ENCODE measurements around the gene DNAJB13.
A peak's percentile ranks its signal among the peaks of the same experiment; 100 is the strongest.

Gene DNAJB13

DNA sequence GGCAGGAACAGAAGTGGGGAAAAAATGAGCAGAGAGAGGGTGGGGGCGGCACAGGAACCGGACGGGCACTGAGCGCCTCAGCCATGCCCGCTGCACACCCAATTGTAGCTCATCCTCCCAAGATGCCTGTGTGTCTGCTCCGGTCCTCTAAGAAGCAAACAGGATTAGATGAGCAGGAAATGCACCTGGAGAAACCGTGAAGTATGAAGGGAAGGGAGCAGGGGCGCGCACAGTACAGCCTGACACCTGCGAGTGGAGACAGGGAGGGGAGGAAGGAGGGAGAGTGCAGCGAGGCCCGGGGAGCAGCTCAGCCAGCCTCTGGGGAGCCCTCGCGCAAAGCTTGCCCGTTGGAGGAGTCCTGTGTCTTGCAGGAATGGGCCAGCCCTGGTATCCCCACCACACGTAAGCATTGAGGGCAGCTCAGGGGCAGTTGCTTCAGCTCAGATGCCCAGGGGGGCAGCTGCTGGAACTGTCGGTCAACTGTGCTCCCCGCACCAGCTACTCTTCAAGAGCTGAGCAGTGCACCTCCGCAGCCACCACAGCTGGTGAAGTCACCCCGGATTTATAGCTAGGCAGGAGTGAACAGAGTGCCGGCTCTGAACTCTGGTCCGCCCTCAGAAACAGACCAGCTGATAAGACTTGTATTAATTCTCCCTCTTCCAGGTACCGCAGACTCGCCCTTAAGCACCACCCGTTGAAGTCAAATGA lies 7.0 kb downstream of the DNAJB13 start:
- no peak overlapping the region for H3K9ac ChIP-seq (ENCODE audit: low read length)
- no peaks in the 10 kb centered on the region for H3K9me3 ChIP-seq (ENCODE audit: insufficient read depth, low read depth, low read length)
- H2AK5ac ChIP-seq (ENCODE audit: low read length), result no peak overlapping the region
- H3K14ac ChIP-seq (ENCODE audit: low read length), result no peak overlapping the region
- WGBS (ENCODE audit: extremely low coverage, insufficient coverage, insufficient read length), result no CpG with 5 or more reads among the region's 25 CpGs
- H3K27ac ChIP-seq (ENCODE audit: low read depth, low read length), result no peak overlapping the region
- H2BK120ac ChIP-seq (ENCODE audit: insufficient read depth, low read length, poor library complexity), result no peak overlapping the region
- H3K4ac ChIP-seq (ENCODE audit: low read depth, low read length), result no peak overlapping the region
- H3K4me3 ChIP-seq (ENCODE audit: low read depth, low read length), result no peak overlapping the region
- no peak overlapping the region for H4K91ac ChIP-seq (ENCODE audit: low read depth, low read length)
- H3K4me2 ChIP-seq (ENCODE audit: low read length), result no peak overlapping the region
- peaks cover 0 to 3% of the 10 kb centered on the region in 2 experiments for H3K4me1 ChIP-seq (ENCODE audit: control insufficient read depth in 1 of 2, insufficient read depth in 2 of 2, low read length in 2 of 2)
- no peak overlapping the region for H2BK5ac ChIP-seq (ENCODE audit: low read depth, low read length, poor library complexity)
- H3K36me3 ChIP-seq (ENCODE audit: control insufficient read depth in 1 of 2, insufficient read depth in 2 of 2, low read length in 2 of 2), result peaks cover 2% of the 10 kb centered on the region in 2 experiments
- no peaks in the 10 kb centered on the region for H3K27me3 ChIP-seq (ENCODE audit: insufficient read depth, low read length)
- H4K8ac ChIP-seq (ENCODE audit: low read depth, low read length), result no peak overlapping the region
- H4K12ac ChIP-seq (ENCODE audit: low read depth, low read length), result no peak overlapping the region
- H3K79me2 ChIP-seq (ENCODE audit: control insufficient read depth, insufficient read depth, low read length, poor library complexity), result no peaks in the 10 kb centered on the region
- no peak overlapping the region for H3K18ac ChIP-seq (ENCODE audit: low read length)
- no peak overlapping the region for H3K23ac ChIP-seq (ENCODE audit: low read length)
- no peak overlapping the region for H2AFZ ChIP-seq (ENCODE audit: insufficient read depth, low read length, poor library complexity)
- no peak for DNase-seq
- no peaks in the 10 kb centered on the region for H3K79me1 ChIP-seq (ENCODE audit: low read length)
- H2BK12ac ChIP-seq (ENCODE audit: low read length), result no peak overlapping the region

DNA sequence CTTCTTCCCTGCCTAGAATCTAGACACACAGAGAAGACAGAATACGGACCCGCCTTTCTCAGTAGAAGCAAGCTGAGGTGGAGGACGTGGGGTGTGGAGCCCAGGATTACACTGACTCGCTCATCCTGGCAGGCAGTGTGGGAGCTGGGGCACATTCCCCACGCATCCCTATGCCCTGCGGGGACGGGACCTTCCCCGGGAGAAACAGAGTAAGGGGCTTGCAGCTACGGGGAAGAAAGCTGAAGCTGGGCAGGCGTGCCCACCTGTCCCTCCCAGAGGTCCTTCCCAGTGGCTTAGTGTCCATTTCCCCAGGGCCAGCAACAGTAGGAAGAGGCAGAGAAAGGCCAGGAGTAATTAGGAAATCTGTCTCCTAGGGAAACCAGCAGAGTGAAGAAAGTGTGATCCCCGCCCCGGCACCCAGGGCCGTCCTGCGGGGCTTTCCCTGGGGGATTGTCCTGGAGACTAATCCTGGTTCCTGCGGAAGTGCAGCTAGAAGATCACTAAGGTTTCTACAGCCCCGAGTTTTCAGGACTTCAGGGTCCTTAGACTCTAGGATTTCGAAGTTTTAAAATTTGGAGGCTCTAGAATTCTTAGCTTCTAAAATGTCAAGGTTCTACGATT lies 7.8 kb downstream of the DNAJB13 start:
- Histone ChIP-seq H3K4ac (ENCODE audit: low read depth, low read length) (no peak overlapping the region), H3K27me3 (ENCODE audit: insufficient read depth, low read length) (no peaks in the 10 kb centered on the region), H2AFZ (ENCODE audit: insufficient read depth, low read length, poor library complexity) (no peak overlapping the region), H3K79me1 (ENCODE audit: low read length) (no peaks in the 10 kb centered on the region), H4K8ac (ENCODE audit: low read depth, low read length) (no peak overlapping the region), H3K27ac (ENCODE audit: low read depth, low read length) (no peak overlapping the region), H3K4me1 (ENCODE audit: control insufficient read depth in 1 of 2, insufficient read depth in 2 of 2, low read length in 2 of 2) (peaks cover 0 to 3% of the 10 kb centered on the region in 2 experiments), H3K14ac (ENCODE audit: low read length) (no peak overlapping the region), H2BK120ac (ENCODE audit: insufficient read depth, low read length, poor library complexity) (no peak overlapping the region), H3K9me3 (ENCODE audit: insufficient read depth, low read depth, low read length) (no peaks in the 10 kb centered on the region), H3K4me3 (ENCODE audit: low read depth, low read length) (no peak overlapping the region), H3K23ac (ENCODE audit: low read length) (no peak overlapping the region), H3K18ac (ENCODE audit: low read length) (no peak overlapping the region), H2AK5ac (ENCODE audit: low read length) (no peak overlapping the region), H3K9ac (ENCODE audit: low read length) (no peak overlapping the region), H2BK5ac (ENCODE audit: low read depth, low read length, poor library complexity) (no peak overlapping the region), H3K4me2 (ENCODE audit: low read length) (no peak overlapping the region), H2BK12ac (ENCODE audit: low read length) (no peak overlapping the region), H4K91ac (ENCODE audit: low read depth, low read length) (no peak overlapping the region), H4K12ac (ENCODE audit: low read depth, low read length) (no peak overlapping the region), H3K36me3 (ENCODE audit: control insufficient read depth in 1 of 2, insufficient read depth in 2 of 2, low read length in 2 of 2) (peaks cover 2% of the 10 kb centered on the region in 2 experiments), H3K79me2 (ENCODE audit: control insufficient read depth, insufficient read depth, low read length, poor library complexity) (no peaks in the 10 kb centered on the region)
- no CpG with 5 or more reads among the region's 18 CpGs for WGBS (ENCODE audit: extremely low coverage, insufficient coverage, insufficient read length)
- DNase-seq, result no peak

DNA sequence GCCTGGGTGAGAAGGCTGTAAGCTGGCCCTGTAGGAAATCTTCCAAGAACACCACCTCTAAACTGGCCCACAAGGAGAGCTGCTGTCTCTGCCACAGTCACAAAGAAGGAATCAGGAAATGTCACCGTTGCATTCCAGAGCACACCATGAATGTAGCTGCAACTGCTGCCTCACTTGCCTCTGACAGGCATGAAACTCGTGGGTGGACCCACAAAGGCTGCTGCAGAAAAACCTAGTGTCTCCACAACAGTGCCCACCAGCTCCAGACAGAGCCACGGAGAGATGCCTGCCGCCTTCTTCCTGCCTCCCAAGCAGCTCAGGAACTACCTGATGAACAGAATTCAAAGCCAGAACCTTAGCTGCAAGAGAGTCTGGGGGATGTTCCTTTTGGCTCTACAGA lies 10.5 kb downstream of the DNAJB13 start:
- no peak overlapping the region for H3K4me3 ChIP-seq (ENCODE audit: low read depth, low read length)
- no peaks in the 10 kb centered on the region for H3K79me2 ChIP-seq (ENCODE audit: control insufficient read depth, insufficient read depth, low read length, poor library complexity)
- no peak overlapping the region for H2BK120ac ChIP-seq (ENCODE audit: insufficient read depth, low read length, poor library complexity)
- H3K27me3 ChIP-seq (ENCODE audit: insufficient read depth, low read length), result no peaks in the 10 kb centered on the region
- no peak overlapping the region for H2BK12ac ChIP-seq (ENCODE audit: low read length)
- no peak overlapping the region for H3K27ac ChIP-seq (ENCODE audit: low read depth, low read length)
- peak; percentile 49 to 79 for DNase-seq
- H3K4me1 ChIP-seq (ENCODE audit: control insufficient read depth in 1 of 2, insufficient read depth in 2 of 2, low read length in 2 of 2), result peaks cover 0 to under 1% of the 10 kb centered on the region in 2 experiments
- H3K18ac ChIP-seq (ENCODE audit: low read length), result no peak overlapping the region
- no peak overlapping the region for H3K14ac ChIP-seq (ENCODE audit: low read length)
- no peak overlapping the region for H3K23ac ChIP-seq (ENCODE audit: low read length)
- H3K79me1 ChIP-seq (ENCODE audit: low read length), result no peaks in the 10 kb centered on the region
- H3K36me3 ChIP-seq (ENCODE audit: control insufficient read depth in 1 of 2, insufficient read depth in 2 of 2, low read length in 2 of 2), result peaks cover 0 to 2% of the 10 kb centered on the region in 2 experiments
- H2AK5ac ChIP-seq (ENCODE audit: low read length), result no peak overlapping the region
- no peak overlapping the region for H2BK5ac ChIP-seq (ENCODE audit: low read depth, low read length, poor library complexity)
- H4K12ac ChIP-seq (ENCODE audit: low read depth, low read length), result no peak overlapping the region
- H3K4ac ChIP-seq (ENCODE audit: low read depth, low read length), result no peak overlapping the region
- no CpG with 5 or more reads among the region's 4 CpGs for WGBS (ENCODE audit: extremely low coverage, insufficient coverage, insufficient read length)
- no peaks in the 10 kb centered on the region for H3K9me3 ChIP-seq (ENCODE audit: insufficient read depth, low read depth, low read length)
- no peak overlapping the region for H4K91ac ChIP-seq (ENCODE audit: low read depth, low read length)
- no peak overlapping the region for H3K4me2 ChIP-seq (ENCODE audit: low read length)
- H2AFZ ChIP-seq (ENCODE audit: insufficient read depth, low read length, poor library complexity), result no peak overlapping the region
- no peak overlapping the region for H3K9ac ChIP-seq (ENCODE audit: low read length)
- no peak overlapping the region for H4K8ac ChIP-seq (ENCODE audit: low read depth, low read length)

DNA sequence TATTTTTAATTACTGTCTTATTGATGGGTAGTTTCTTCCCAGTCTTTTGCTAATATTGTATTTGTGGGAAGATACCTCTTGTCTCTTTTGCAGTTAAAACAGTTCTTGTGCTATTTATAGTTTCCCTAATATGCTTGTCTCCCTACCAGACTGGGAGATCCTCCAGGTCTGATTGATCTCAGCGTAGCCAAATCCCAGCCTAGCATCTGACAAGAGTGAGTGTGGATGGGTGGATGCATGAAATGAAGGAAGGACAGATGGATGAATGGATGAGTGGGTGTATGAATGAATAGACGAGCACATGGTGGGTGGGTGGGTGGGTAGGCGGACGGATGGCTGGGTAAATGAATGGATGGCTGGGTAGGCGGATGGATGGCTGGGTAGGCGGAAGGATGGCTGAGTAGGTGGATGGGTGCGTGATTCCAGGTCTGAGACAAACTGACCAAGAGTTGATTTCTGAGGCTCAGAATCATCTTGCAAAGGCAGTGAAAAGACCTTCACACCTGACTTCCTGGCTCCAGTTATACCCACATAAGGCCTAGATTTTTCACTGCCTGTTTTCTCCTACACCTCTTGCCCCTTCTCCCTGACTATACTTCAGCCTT lies 11.4 kb downstream of the DNAJB13 start:
- no peak overlapping the region for H3K4me2 ChIP-seq (ENCODE audit: low read length)
- no peak overlapping the region for H2BK120ac ChIP-seq (ENCODE audit: insufficient read depth, low read length, poor library complexity)
- H3K18ac ChIP-seq (ENCODE audit: low read length), result no peak overlapping the region
- no peak overlapping the region for H4K91ac ChIP-seq (ENCODE audit: low read depth, low read length)
- no peak overlapping the region for H3K23ac ChIP-seq (ENCODE audit: low read length)
- H3K9ac ChIP-seq (ENCODE audit: low read length), result no peak overlapping the region
- no peak overlapping the region for H2AK5ac ChIP-seq (ENCODE audit: low read length)
- H3K36me3 ChIP-seq (ENCODE audit: control insufficient read depth in 1 of 2, insufficient read depth in 2 of 2, low read length in 2 of 2), result peaks cover 0 to 2% of the 10 kb centered on the region in 2 experiments
- H3K79me2 ChIP-seq (ENCODE audit: control insufficient read depth, insufficient read depth, low read length, poor library complexity), result no peaks in the 10 kb centered on the region
- H3K27me3 ChIP-seq (ENCODE audit: insufficient read depth, low read length), result no peaks in the 10 kb centered on the region
- no peak overlapping the region for H2BK12ac ChIP-seq (ENCODE audit: low read length)
- no peaks in the 10 kb centered on the region for H3K9me3 ChIP-seq (ENCODE audit: insufficient read depth, low read depth, low read length)
- no peak overlapping the region for H3K4me3 ChIP-seq (ENCODE audit: low read depth, low read length)
- no peak overlapping the region for H3K14ac ChIP-seq (ENCODE audit: low read length)
- H3K79me1 ChIP-seq (ENCODE audit: low read length), result no peaks in the 10 kb centered on the region
- H3K4ac ChIP-seq (ENCODE audit: low read depth, low read length), result no peak overlapping the region
- WGBS (ENCODE audit: extremely low coverage, insufficient coverage, insufficient read length), result no CpG with 5 or more reads among the region's 7 CpGs
- DNase-seq, result no peak
- no peak overlapping the region for H4K8ac ChIP-seq (ENCODE audit: low read depth, low read length)
- no peak overlapping the region for H2AFZ ChIP-seq (ENCODE audit: insufficient read depth, low read length, poor library complexity)
- no peak overlapping the region for H3K27ac ChIP-seq (ENCODE audit: low read depth, low read length)
- no peak overlapping the region for H4K12ac ChIP-seq (ENCODE audit: low read depth, low read length)
- no peak overlapping the region for H2BK5ac ChIP-seq (ENCODE audit: low read depth, low read length, poor library complexity)
- H3K4me1 ChIP-seq (ENCODE audit: control insufficient read depth in 1 of 2, insufficient read depth in 2 of 2, low read length in 2 of 2), result no peaks in the 10 kb centered on the region

All from trophoblast cell (in vitro differentiated cells and primary cell).